LNCaP clone FGC (cell line): ENCODE results near the gene KIF19.

Source experiments
- DNase-seq: peaks from one replicate; pipeline ENCODE4 v3.0.0-alpha.2; 2011; ENCODE audit warnings: low read depth
- H3K4me3 ChIP-seq: 2 replicates; pipeline ENCODE4 v1.5.1; 2011; ENCODE audit warnings: mild to moderate bottlenecking, low read depth, low read length, control low read depth
- CTCF ChIP-seq: IDR thresholded peaks from 2 replicates; pipeline ENCODE4 v1.5.1; 2012; ENCODE audit warnings: mild to moderate bottlenecking; ENCODE audit not compliant: control insufficient read depth, insufficient read depth; ENCODE audit errors: extremely low read depth

The KIF19 gene

GRCh38 chr17:74387365-74388218 is 61.6 kb downstream of the KIF19 start:
- no peak overlapping the region for H3K4me3 ChIP-seq
- no peak for TF ChIP-seq CTCF
- DNase-seq, result no peak

- TF ChIP-seq CTCF, result no peak
- DNase-seq, result no peak
- H3K4me3 ChIP-seq, result no peak overlapping the region
These were observed 63.2 kb downstream of the KIF19 start for GRCh38 chr17:74389084-74389753.

- DNase-seq, result no peak
- H3K4me3 ChIP-seq, result no peak overlapping the region
- TF ChIP-seq CTCF, result no peak
These were observed 64.1 kb downstream of the KIF19 start for GRCh38 chr17:74389937-74390679.

- no peak for DNase-seq
- no peak overlapping the region for H3K4me3 ChIP-seq
- no peak for TF ChIP-seq CTCF
These were observed 64.9 kb downstream of the KIF19 start for GRCh38 chr17:74390680-74391653.

- H3K4me3 ChIP-seq, result no peak overlapping the region
- no peak for TF ChIP-seq CTCF
- DNase-seq, result no peak
These were observed 65.7 kb downstream of the KIF19 start for GRCh38 chr17:74391771-74392170.

- H3K4me3 ChIP-seq, result no peak overlapping the region
- no peak for TF ChIP-seq CTCF
- DNase-seq, result no peak
These were observed 66.8 kb downstream of the KIF19 start for GRCh38 chr17:74392848-74393247.
